ENCODE results near the gene SPIRE1. TPM values are rescaled to one million over a fixed set of nuclear protein-coding genes. Genes with fewer than 3 reads are reported as not detected.
"Not testable (repeated sequence)": the region's sequence is repeated elsewhere in the genome, so short reads cannot be mapped to it uniquely, and the experiment has no call there.

SPIRE1 gene
- polyA plus RNA-seq, 1 donor from 2014 or later, result 0.05 TPM

- Mint-ChIP-seq H3K27ac (no peak overlapping the region), H3K9me3 (peaks cover 0 to 1% (median 0%) of the 10 kb centered on the region in 3 donors), H3K36me3 (peaks cover 2% of the 10 kb centered on the region), H3K4me3 (no peak overlapping the region), H3K27me3 (no peaks in the 10 kb centered on the region), H3K4me1 (no peaks in the 10 kb centered on the region)
Observed at GRCh38 chr18:12429556-12429955, 228.4 kb downstream of the SPIRE1 start.

DNA sequence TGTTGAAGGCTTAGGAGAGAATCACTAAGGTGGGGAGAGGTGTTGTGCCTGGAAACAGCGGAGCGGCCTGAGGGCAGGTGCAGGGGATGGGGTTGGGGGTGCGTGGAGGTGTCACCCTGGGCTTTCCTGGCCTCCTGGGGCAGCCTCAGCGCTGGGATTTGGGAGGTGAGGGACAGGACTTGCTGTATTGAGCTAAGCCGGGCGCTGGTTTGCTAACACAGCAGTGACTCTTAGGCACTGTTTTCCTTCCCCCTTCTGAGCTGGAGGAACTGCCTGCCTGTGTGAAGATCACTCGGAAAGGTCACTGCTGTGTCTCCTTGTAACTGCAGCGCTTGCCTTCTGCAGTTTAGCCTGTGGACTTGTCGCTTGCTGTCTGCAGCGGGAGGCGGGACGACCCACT lies 229.0 kb downstream of the SPIRE1 start:
- Mint-ChIP-seq H3K4me3 (no peak overlapping the region), H3K9me3 (peaks cover 0 to 1% (median 0%) of the 10 kb centered on the region in 3 donors), H3K4me1 (no peaks in the 10 kb centered on the region), H3K36me3 (peaks cover 2% of the 10 kb centered on the region), H3K27me3 (no peaks in the 10 kb centered on the region), H3K27ac (no peak overlapping the region)

GRCh38 chr18:12426924-12427323 lies 231.0 kb downstream of the SPIRE1 start:
- Mint-ChIP-seq H3K9me3 (no peaks in the 10 kb centered on the region), H3K27me3 (no peaks in the 10 kb centered on the region), H3K36me3 (no peaks in the 10 kb centered on the region), H3K4me1 (peaks cover 0 to 2% (median 0%) of the 10 kb centered on the region in 3 donors), H3K4me3 (no peak overlapping the region), H3K27ac (no peak overlapping the region)

DNA sequence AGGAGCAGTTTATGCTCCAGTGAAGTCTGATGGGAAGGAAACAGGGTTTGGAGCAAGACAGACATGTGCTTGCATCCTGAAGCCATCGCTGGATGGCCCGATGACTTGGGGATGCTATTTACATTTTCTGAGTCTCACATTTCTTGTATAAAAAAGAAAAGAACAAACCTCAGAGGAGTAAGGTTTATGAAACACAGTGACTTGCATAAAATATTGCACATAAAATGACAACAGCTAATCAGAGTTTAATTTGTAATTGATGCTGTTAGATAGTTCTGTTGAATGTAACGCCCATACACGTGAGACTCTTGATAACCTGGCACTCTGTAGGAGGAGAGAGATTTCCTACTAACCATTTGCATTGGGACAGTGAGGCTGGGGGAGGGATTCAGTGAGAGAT lies 233.7 kb downstream of the SPIRE1 start:
- Mint-ChIP-seq H3K4me1 (peaks cover 0 to 5% (median 2%) of the 10 kb centered on the region in 3 donors), H3K27ac (no peak overlapping the region), H3K36me3 (no peaks in the 10 kb centered on the region), H3K9me3 (no peaks in the 10 kb centered on the region), H3K4me3 (no peak overlapping the region), H3K27me3 (peaks cover 5% of the 10 kb centered on the region)

DNA sequence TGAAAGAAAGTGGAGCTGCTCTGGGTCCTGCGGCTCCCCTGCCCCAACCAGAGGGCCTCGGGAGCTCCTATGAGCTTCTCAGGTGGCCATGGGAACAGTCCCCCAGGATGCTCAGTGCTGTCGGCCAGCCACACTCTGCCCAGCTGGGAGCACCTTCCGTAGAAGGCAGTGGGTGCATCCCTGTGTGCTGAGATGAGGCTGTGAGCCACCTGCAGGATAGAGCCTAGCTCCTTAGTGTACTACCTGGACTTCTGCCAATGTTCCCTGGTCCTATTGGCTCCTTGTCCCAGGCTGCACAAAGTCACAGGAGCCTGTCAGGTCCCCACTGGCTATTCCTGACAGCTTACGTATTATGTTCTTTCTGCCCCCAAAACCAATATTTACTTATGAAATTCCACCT lies 234.1 kb downstream of the SPIRE1 start:
- H3K9me3 Mint-ChIP-seq, result no peaks in the 10 kb centered on the region
- peaks cover 0 to 5% (median 2%) of the 10 kb centered on the region in 3 donors for H3K4me1 Mint-ChIP-seq
- no peak overlapping the region for H3K4me3 Mint-ChIP-seq
- peaks cover 5% of the 10 kb centered on the region for H3K27me3 Mint-ChIP-seq
- H3K27ac Mint-ChIP-seq, result no peak overlapping the region
- H3K36me3 Mint-ChIP-seq, result no peaks in the 10 kb centered on the region

- no peak overlapping the region for H3K4me3 Mint-ChIP-seq
- peaks cover 5% of the 10 kb centered on the region for H3K27me3 Mint-ChIP-seq
- no peaks in the 10 kb centered on the region for H3K36me3 Mint-ChIP-seq
- H3K9me3 Mint-ChIP-seq, result no peaks in the 10 kb centered on the region
- H3K4me1 Mint-ChIP-seq, result peaks cover 0 to 5% (median 2%) of the 10 kb centered on the region in 3 donors
- H3K27ac Mint-ChIP-seq, result no peak overlapping the region
Observed at GRCh38 chr18:12423393-12423792, 234.5 kb downstream of the SPIRE1 start.

- Mint-ChIP-seq H3K27ac (no peak overlapping the region), H3K9me3 (no peaks in the 10 kb centered on the region), H3K4me1 (peaks cover 0 to 5% (median 2%) of the 10 kb centered on the region in 3 donors), H3K36me3 (no peaks in the 10 kb centered on the region), H3K4me3 (no peak overlapping the region), H3K27me3 (peaks cover 5% of the 10 kb centered on the region)
Observed at GRCh38 chr18:12422936-12423335, 235.0 kb downstream of the SPIRE1 start.

DNA sequence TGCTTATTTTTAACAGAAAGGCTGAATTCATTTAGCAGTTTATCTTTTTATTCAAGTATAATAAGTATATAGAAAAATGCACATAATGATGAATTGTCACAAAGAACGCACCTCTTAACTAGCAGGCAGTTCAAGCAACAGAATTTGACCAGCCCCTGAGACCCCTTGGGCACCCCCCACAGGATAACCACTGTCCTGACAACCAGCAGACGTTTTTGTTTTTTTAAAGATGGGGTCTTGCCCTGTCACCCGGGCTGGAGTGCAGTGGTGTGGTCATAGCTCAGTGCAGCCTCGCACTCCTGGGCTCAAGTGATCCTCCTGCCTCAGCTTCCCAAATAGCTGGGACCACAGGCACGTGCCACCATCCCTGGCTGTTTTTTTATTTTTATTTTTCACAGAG lies 236.2 kb downstream of the SPIRE1 start:
- Mint-ChIP-seq H3K9me3 (no peaks in the 10 kb centered on the region), H3K27ac (no peak overlapping the region), H3K27me3 (peaks cover 5% of the 10 kb centered on the region), H3K4me3 (peak overlapping the region in 1 of 4 donors; percentile 22), H3K36me3 (no peaks in the 10 kb centered on the region), H3K4me1 (peaks cover 0 to 5% (median 2%) of the 10 kb centered on the region in 3 donors)

DNA sequence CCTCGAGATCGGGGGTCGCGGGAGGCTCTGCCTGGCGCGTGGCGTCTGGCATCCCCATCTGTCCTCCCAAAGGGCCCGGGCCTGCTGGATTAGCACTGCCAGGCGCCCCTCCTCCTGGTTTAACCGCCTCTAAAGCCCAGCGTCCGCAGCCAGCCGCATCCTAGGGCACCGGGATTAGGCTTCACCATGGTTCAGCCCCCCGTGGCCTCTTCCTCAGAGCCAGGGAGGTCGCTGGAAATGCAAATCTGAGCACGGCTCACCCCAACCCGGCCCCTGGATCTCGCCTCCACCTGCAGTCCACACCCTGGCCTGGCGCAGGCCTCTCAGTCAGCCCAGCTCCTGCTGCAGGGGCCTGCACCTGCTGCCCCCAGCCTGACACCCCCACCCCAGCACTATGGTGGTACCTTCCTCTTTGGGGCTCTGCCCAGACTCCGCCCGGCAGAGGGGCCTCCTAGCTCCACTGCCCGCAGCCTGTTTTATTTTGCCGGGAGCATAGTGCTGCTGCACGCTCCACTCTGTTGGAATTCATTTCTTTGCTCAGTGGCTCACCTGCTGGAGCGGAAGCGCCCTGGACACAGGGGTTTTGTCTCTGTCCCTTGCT lies 237.0 kb downstream of the SPIRE1 start:
- Mint-ChIP-seq H3K4me3 (peak overlapping the region; percentile 27 to 92 (median 56)), H3K27ac (no peak overlapping the region), H3K36me3 (no peaks in the 10 kb centered on the region), H3K9me3 (no peaks in the 10 kb centered on the region), H3K4me1 (peaks cover 0 to 5% (median 2%) of the 10 kb centered on the region in 3 donors), H3K27me3 (peaks cover 5% of the 10 kb centered on the region)

DNA sequence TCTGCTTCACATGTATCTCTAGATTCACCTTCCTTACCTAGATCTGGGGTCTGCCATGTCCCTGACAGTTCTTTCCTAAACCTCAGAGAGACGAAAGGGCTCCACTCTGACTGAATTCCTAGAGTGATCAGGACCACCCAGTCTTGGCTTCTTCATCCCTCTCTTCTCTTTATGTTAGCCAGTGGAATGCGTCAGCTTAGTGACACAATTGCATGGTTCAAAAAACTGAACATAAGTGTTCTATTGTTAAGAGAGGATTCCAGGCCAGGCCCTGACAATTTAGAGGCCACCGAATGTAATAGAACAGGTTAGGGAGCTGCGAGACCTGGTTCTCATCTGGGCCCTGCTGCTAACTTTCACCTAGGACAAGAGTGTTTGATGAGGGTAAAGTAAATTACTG lies 240.2 kb downstream of the SPIRE1 start:
- no peaks in the 10 kb centered on the region for H3K36me3 Mint-ChIP-seq
- no peaks in the 10 kb centered on the region for H3K9me3 Mint-ChIP-seq
- no peak overlapping the region for H3K4me3 Mint-ChIP-seq
- peaks cover 5% of the 10 kb centered on the region for H3K27me3 Mint-ChIP-seq
- no peak overlapping the region for H3K27ac Mint-ChIP-seq
- H3K4me1 Mint-ChIP-seq, result peaks cover 0 to 5% (median 0%) of the 10 kb centered on the region in 3 donors

- H3K36me3 Mint-ChIP-seq, result no peaks in the 10 kb centered on the region
- H3K27ac Mint-ChIP-seq, result peak overlapping the region in 1 of 3 donors; percentile 91
- H3K4me1 Mint-ChIP-seq, result peaks cover 0 to 6% (median 0%) of the 10 kb centered on the region in 3 donors
- no peak overlapping the region for H3K4me3 Mint-ChIP-seq
- peaks cover 4% of the 10 kb centered on the region for H3K27me3 Mint-ChIP-seq
- no peaks in the 10 kb centered on the region for H3K9me3 Mint-ChIP-seq
Observed at GRCh38 chr18:12416098-12416729, 241.7 kb downstream of the SPIRE1 start.

- Mint-ChIP-seq H3K9me3 (no peaks in the 10 kb centered on the region), H3K27ac (peak overlapping the region in 1 of 3 donors; percentile 54), H3K4me3 (no peak overlapping the region), H3K27me3 (no peaks in the 10 kb centered on the region), H3K36me3 (no peaks in the 10 kb centered on the region), H3K4me1 (peaks cover 4 to 14% (median 7%) of the 10 kb centered on the region in 3 donors)
Observed at GRCh38 chr18:12411456-12411855, 246.5 kb downstream of the SPIRE1 start.

- not testable (repeated sequence) for H3K4me3 Mint-ChIP-seq, H3K36me3 Mint-ChIP-seq, H3K9me3 Mint-ChIP-seq, H3K27me3 Mint-ChIP-seq
- peak overlapping the region in 1 of 3 donors; percentile 28 for H3K27ac Mint-ChIP-seq
- peaks cover 4 to 17% (median 12%) of the 10 kb centered on the region in 3 donors for H3K4me1 Mint-ChIP-seq
Observed at GRCh38 chr18:12410747-12411146, 247.2 kb downstream of the SPIRE1 start.

DNA sequence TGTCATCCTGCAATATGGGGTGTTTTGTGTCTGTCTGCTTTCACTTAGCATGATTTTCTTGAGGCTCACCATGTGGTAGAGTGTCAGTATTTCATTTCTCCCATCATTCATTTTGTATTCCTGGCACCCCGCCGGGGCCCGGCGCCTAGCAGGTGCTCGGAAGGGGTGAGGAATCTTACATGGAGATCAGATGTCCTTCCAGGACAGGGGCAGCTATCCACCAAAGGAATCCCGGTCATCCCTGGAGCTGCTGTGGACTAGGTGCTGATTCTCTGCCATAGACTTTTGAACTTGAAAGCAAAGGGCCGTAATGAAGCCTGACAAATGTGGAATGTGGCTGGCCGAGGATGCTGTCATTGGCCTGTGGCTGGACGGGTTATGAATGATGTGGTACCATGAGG lies 247.8 kb downstream of the SPIRE1 start:
- Mint-ChIP-seq H3K36me3 (no peaks in the 10 kb centered on the region), H3K27ac (peak overlapping the region in 1 of 3 donors; percentile 28), H3K4me1 (peaks cover 4 to 17% (median 12%) of the 10 kb centered on the region in 3 donors), H3K4me3 (peak overlapping the region in 1 of 4 donors; percentile 71), H3K9me3 (no peaks in the 10 kb centered on the region), H3K27me3 (peaks cover 2% of the 10 kb centered on the region)

GRCh38 chr18:12409469-12409868 lies 248.4 kb downstream of the SPIRE1 start:
- H3K36me3 Mint-ChIP-seq, result no peaks in the 10 kb centered on the region
- H3K27ac Mint-ChIP-seq, result no peak overlapping the region
- no peaks in the 10 kb centered on the region for H3K9me3 Mint-ChIP-seq
- H3K27me3 Mint-ChIP-seq, result peaks cover 2% of the 10 kb centered on the region
- peaks cover 4 to 17% (median 12%) of the 10 kb centered on the region in 3 donors for H3K4me1 Mint-ChIP-seq
- peak overlapping the region in 2 of 4 donors; percentile 55 to 71 for H3K4me3 Mint-ChIP-seq

Data from IgD-negative memory B cell (primary cell).